Thoracic aorta (tissue), 2 donors: ENCODE results near the gene ATM. TPM values are rescaled to one million over a fixed set of nuclear protein-coding genes. Genes with fewer than 3 reads are reported as not detected.
"Not testable (repeated sequence)": the region's sequence is repeated elsewhere in the genome, so short reads cannot be mapped to it uniquely, and the experiment has no call there.

Experiments
- ATAC-seq: fragments of 150-250 bp; one replicate; pipeline ENCODE4 v1.8.0; 2017; ENCODE audit warnings: low read depth; ENCODE audit not compliant: insufficient number of reproducible peaks, low FRiP score
- DNase-seq: peaks from one replicate; pipeline ENCODE4 v3.0.0-alpha.2; 2020; ENCODE audit warnings: low spot score
- H3K27ac ChIP-seq, 2 donors: fragments of 200-600 bp; sonication (generic); 1 replicate in 1 of 2; 2 replicates in 1 of 2; pipeline ENCODE4 v1.5.1; 2016; ENCODE audit warnings: mild to moderate bottlenecking in 2 of 2, moderate library complexity in 2 of 2
- H3K27me3 ChIP-seq: fragments of 200-600 bp; sonication (generic); replicated peaks from 2 replicates; pipeline ENCODE4 v1.6.0; 2016; ENCODE audit warnings: mild to moderate bottlenecking; ENCODE audit not compliant: insufficient read depth
- H3K36me3 ChIP-seq: fragments of 200-600 bp; sonication (generic); one replicate; pipeline ENCODE4 v1.5.1; 2016
- H3K4me1 ChIP-seq, 2 donors: fragments of 200-600 bp; sonication (generic); 1 replicate in 1 of 2; 2 replicates in 1 of 2; pipeline versions ENCODE4 v1.5.1 to v1.6.0; 2016; ENCODE audit warnings: low read depth in 2 of 2, mild to moderate bottlenecking in 1 of 2; ENCODE audit not compliant: control insufficient read depth in 1 of 2
- H3K4me3 ChIP-seq: fragments of 200-600 bp; sonication (generic); 2 replicates; pipeline ENCODE4 v1.5.1; 2016; ENCODE audit warnings: mild to moderate bottlenecking
- H3K9me3 ChIP-seq: fragments of 200-600 bp; sonication (generic); 2 replicates; pipeline ENCODE4 v1.5.1; 2016
- CTCF ChIP-seq: fragments of 200-600 bp; sonication (generic); IDR thresholded peaks from one replicate; pipeline ENCODE4 v1.5.1; 2019; ENCODE audit warnings: antibody characterized with exemption
- total RNA-seq, 2 donors: library from RNA; depleted of rRNA; stranded (reverse); fragments of >200 nt; gene quantifications; one replicate each; pipeline versions ENCODE4 v1.1.0 to v1.2.3, GENCODE V29; 2016

The ATM gene
- total RNA-seq, 2 donors from 2014 or later, result 70.4 to 85.1 TPM

DNA sequence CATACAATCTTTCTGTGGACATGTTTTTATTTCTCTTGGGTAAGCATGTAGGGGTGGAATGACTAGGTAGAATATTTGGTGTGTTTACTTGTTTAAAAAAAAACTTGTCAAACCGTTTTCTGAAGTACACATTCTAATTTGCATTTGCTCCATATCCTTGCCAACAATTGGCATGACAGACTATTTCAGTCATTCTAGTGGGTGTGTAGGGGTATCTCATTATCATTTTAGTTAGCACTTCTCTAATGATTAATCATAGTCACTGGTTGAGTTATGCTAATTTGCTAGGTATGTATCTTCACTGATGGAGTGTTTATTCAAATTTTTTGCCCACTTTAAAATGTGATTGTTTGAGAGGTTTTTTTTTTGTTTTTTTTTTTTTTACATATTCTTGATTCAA lies 180.2 kb downstream of the ATM start:
- Histone ChIP-seq H3K27ac (no peak overlapping the region), H3K4me1 (no peaks in the 10 kb centered on the region), H3K36me3 (no peaks in the 10 kb centered on the region), H3K4me3 (no peak overlapping the region), H3K27me3 (no peaks in the 10 kb centered on the region), H3K9me3 (no peaks in the 10 kb centered on the region)
- DNase-seq, result no peak
- ATAC-seq, result no peak
- no peak for TF ChIP-seq CTCF

GRCh38 chr11:108405706-108406105 lies 182.8 kb downstream of the ATM start:
- Histone ChIP-seq H3K4me3 (no peak overlapping the region), H3K9me3 (no peaks in the 10 kb centered on the region), H3K36me3 (no peaks in the 10 kb centered on the region), H3K4me1 (no peaks in the 10 kb centered on the region), H3K27me3 (no peaks in the 10 kb centered on the region), H3K27ac (no peak overlapping the region)
- no peak for DNase-seq
- no peak for ATAC-seq
- TF ChIP-seq CTCF, result no peak

GRCh38 chr11:108414958-108415357 lies 192.1 kb downstream of the ATM start:
- no peak for TF ChIP-seq CTCF
- Histone ChIP-seq H3K4me1 (no peaks in the 10 kb centered on the region), H3K4me3 (no peak overlapping the region), H3K9me3 (no peaks in the 10 kb centered on the region), H3K27me3 (no peaks in the 10 kb centered on the region), H3K36me3 (no peaks in the 10 kb centered on the region), H3K27ac (no peak overlapping the region)
- ATAC-seq (no peak), DNase-seq (no peak)

- DNase-seq, result not testable (repeated sequence)
These were observed 194.7 kb downstream of the ATM start for GRCh38 chr11:108417551-108417950.

More at GRCh38 chr11:108417551-108417950, 194.7 kb downstream of the ATM start:
- H3K27me3 ChIP-seq, H3K9me3 ChIP-seq, H3K4me3 ChIP-seq, H3K36me3 ChIP-seq, H3K27ac ChIP-seq, ATAC-seq, H3K4me1 ChIP-seq: not testable (repeated sequence)

Other genes with a start within 250 kb of the ATM start
- gene CUL5, start 214.2 kb upstream of the ATM start, total RNA-seq, result 10 to 100 TPM; 22.7 to 27.0 TPM
- 100 to 1,000 TPM; 101 to 141 TPM for gene ACAT1, start 101.5 kb upstream of the ATM start, total RNA-seq
- 10 to 100 TPM; 18.8 to 21.0 TPM for gene NPAT, start 429 bp upstream of the ATM start, total RNA-seq
- gene C11orf65, start 244.5 kb downstream of the ATM start, total RNA-seq, result not detected